ENCODE measurements around the gene TRMT10B.

Gene TRMT10B

DNA sequence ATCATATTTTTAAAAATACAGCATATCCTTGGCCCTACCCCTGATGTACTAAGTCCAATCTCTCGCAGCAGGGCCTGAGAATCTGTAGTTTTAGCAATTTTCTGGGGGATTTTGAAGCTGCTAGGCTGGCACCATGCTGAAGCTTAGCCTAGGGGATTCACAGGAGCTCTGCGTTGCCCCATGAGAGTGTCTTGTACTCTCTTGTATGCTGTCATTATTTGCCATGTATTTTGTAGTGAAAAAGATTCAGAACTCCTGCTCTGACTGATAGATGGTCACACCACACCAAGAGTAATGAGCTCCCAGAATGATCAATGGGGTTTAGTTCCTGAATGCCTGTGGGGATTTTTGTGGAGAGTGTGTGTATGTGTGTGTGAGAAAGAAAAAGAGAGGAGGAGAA is 20.7 kb upstream of the TRMT10B start (continued):
- TF ChIP-seq PATZ1 (CRISPR knock-in tag; IDR thresholded peaks at IDR 0.05; ENCODE audit: borderline replicate concordance): no peak

DNA sequence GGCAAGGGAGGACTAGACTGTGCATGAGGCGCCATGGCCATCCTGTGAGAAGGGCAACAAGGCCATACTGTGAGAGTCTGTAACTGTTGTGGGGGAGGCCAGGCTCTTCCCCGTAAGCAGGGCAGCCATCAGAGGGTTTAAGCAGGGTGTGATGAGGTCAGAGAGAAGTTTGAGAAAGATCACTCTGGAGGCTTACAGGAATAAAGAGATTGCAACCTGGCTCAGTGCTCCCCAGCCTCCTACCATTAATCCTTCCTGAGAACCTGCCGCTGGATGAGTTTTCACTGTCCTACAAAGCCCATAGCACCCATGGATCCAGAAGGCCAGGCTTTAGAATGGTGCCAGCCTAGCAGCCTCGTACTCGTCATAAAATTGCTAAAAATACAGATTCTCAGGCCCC is 14.4 kb upstream of the TRMT10B start:
- TF ChIP-seq PATZ1 (CRISPR knock-in tag; IDR thresholded peaks at IDR 0.05; ENCODE audit: borderline replicate concordance) (no peak), ZNF8 (CRISPR knock-in tag; IDR thresholded peaks at IDR 0.05) (no peak), RARB (CRISPR knock-in tag; IDR thresholded peaks at IDR 0.05) (no peak), SNAI2 (CRISPR knock-in tag; IDR thresholded peaks at IDR 0.05) (no peak), ISL1 (CRISPR knock-in tag; IDR thresholded peaks at IDR 0.05) (no peak), CREB5 (CRISPR knock-in tag; IDR thresholded peaks at IDR 0.05; ENCODE audit: low read depth) (no peak), ZFP30 (CRISPR knock-in tag; IDR thresholded peaks at IDR 0.05) (no peak), TOX (CRISPR knock-in tag; IDR thresholded peaks at IDR 0.05; ENCODE audit: borderline replicate concordance) (no peak), CSDC2 (CRISPR knock-in tag; IDR thresholded peaks at IDR 0.05) (no peak)
- TF ChIP-seq, protein P1, sequence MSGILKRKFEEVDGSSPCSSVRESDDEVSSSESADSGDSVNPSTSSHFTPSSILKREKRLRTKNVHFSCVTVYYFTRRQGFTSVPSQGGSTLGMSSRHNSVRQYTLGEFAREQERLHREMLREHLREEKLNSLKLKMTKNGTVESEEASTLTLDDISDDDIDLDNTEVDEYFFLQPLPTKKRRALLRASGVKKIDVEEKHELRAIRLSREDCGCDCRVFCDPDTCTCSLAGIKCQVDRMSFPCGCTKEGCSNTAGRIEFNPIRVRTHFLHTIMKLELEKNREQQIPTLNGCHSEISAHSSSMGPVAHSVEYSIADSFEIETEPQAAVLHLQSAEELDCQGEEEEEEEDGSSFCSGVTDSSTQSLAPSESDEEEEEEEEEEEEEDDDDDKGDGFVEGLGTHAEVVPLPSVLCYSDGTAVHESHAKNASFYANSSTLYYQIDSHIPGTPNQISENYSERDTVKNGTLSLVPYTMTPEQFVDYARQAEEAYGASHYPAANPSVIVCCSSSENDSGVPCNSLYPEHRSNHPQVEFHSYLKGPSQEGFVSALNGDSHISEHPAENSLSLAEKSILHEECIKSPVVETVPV (CRISPR knock-in tag; IDR thresholded peaks at IDR 0.05): no peak

DNA sequence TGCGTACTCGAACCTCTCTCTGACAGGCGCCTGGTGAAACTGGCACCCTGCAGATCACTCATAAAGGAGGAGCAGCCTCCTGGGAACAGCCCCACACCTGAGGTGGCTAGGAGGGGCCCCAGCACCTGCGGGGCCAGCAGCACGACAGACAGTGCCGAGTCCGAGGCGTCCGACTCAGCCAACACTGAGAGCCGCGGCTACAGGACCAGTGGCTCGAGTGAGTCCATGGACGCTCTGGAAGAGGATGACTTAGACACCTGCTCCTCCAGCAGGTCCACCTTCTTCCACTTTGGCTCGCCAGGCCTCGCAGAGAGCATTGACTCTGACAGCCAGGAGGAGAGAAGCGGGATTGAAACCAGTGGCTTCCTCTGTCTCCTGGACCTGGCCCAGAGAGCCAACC is 13.5 kb upstream of the TRMT10B start:
- TF ChIP-seq TCF4 (CRISPR knock-in tag; IDR thresholded peaks at IDR 0.05; ENCODE audit: borderline replicate concordance) (no peak), BACH2 (CRISPR knock-in tag; IDR thresholded peaks at IDR 0.05; ENCODE audit: borderline replicate concordance) (no peak), OSR1 (CRISPR knock-in tag; IDR thresholded peaks at IDR 0.05) (no peak), CREB5 (CRISPR knock-in tag; IDR thresholded peaks at IDR 0.05; ENCODE audit: low read depth) (no peak), PATZ1 (CRISPR knock-in tag; IDR thresholded peaks at IDR 0.05; ENCODE audit: borderline replicate concordance) (no peak), SNAI2 (CRISPR knock-in tag; IDR thresholded peaks at IDR 0.05) (no peak), ISL1 (CRISPR knock-in tag; IDR thresholded peaks at IDR 0.05) (no peak), ZNF70 (CRISPR knock-in tag; IDR thresholded peaks at IDR 0.05) (no peak), ZFP30 (CRISPR knock-in tag; IDR thresholded peaks at IDR 0.05) (no peak), ESRRG (CRISPR knock-in tag; IDR thresholded peaks at IDR 0.05) (no peak), POU6F1 (CRISPR knock-in tag; IDR thresholded peaks at IDR 0.05; ENCODE audit: borderline replicate concordance, low read depth) (no peak), ZNF8 (CRISPR knock-in tag; IDR thresholded peaks at IDR 0.05) (no peak), TOX (CRISPR knock-in tag; IDR thresholded peaks at IDR 0.05; ENCODE audit: borderline replicate concordance) (no peak), PPARA (CRISPR knock-in tag; IDR thresholded peaks at IDR 0.05; ENCODE audit: borderline replicate concordance) (no peak), ZNF565 (CRISPR knock-in tag; conservative IDR thresholded peaks at IDR 0.05; ENCODE audit: low read depth) (no peak), GLIS3 (CRISPR knock-in tag; IDR thresholded peaks at IDR 0.05) (no peak)
- TF ChIP-seq, protein P1 (CRISPR knock-in tag; IDR thresholded peaks at IDR 0.05): no peak
- ATAC-seq: no peak

More for the DNA sequence above, 14.4 kb upstream of the TRMT10B start:
- no peak for ATAC-seq

Data from SK-N-SH treated with all-trans-retinoic acid at 6 μM for 48 hours (cell line).